GM23338 (cell line): ENCODE measurements around the gene AQP7. TPM values are rescaled to one million over a fixed set of nuclear protein-coding genes. Genes with fewer than 3 reads are reported as not detected.

Source experiments
- ATAC-seq: fragments of 200-7000 bp; cut with Tn5 transposase; 3 replicates; pipeline ENCODE4 v1.9.1; 2020
- DNase-seq: peaks from one replicate; pipeline ENCODE4 v3.0.0-alpha.2; 2015; ENCODE audit warnings: low spot score
- H2AFZ ChIP-seq: fragments of 200-600 bp; sonication (generic); 2 replicates; pipeline ENCODE4 v1.8.0; 2016; ENCODE audit warnings: antibody characterized with exemption, mild to moderate bottlenecking, moderate library complexity
- H3F3A ChIP-seq: fragments of 200-600 bp; sonication (generic); replicated peaks from 2 replicates; pipeline ENCODE4 v1.8.0; 2017; ENCODE audit warnings: antibody characterized with exemption, mixed run types, low read depth
- H3K27ac ChIP-seq: fragments of 200-600 bp; sonication (generic); 2 replicates; pipeline ENCODE4 v1.6.1; 2016; ENCODE audit warnings: low read depth
- H3K27me3 ChIP-seq: fragments of 200-600 bp; sonication (generic); 2 replicates; pipeline ENCODE4 v1.8.0; 2016; ENCODE audit warnings: mild to moderate bottlenecking, mixed run types, moderate library complexity; ENCODE audit not compliant: insufficient read depth
- H3K36me3 ChIP-seq: fragments of 200-600 bp; sonication (generic); 2 replicates; pipeline ENCODE4 v1.8.0; 2016; ENCODE audit warnings: mild to moderate bottlenecking; ENCODE audit not compliant: insufficient read depth
- H3K4me1 ChIP-seq: fragments of 200-600 bp; sonication (generic); 2 replicates; pipeline ENCODE4 v1.8.0; 2016; ENCODE audit warnings: mild to moderate bottlenecking, moderate library complexity; ENCODE audit not compliant: insufficient read depth
- H3K4me2 ChIP-seq: fragments of 200-600 bp; sonication (generic); 2 replicates; pipeline ENCODE4 v1.7.1; 2017; ENCODE audit warnings: mixed run types
- H3K4me3 ChIP-seq: fragments of 200-600 bp; sonication (generic); 2 replicates; pipeline ENCODE4 v1.6.1; 2016; ENCODE audit warnings: mixed run types
- H3K79me2 ChIP-seq: fragments of 200-600 bp; sonication (generic); replicated peaks from 2 replicates; pipeline ENCODE4 v1.8.0; 2017; ENCODE audit warnings: mild to moderate bottlenecking; ENCODE audit not compliant: insufficient read depth
- H3K9me2 ChIP-seq: fragments of 200-600 bp; sonication (generic); 2 replicates; pipeline ENCODE4 v1.8.0; 2017; ENCODE audit not compliant: insufficient read depth
- H4K20me1 ChIP-seq: fragments of 200-600 bp; sonication (generic); replicated peaks from 2 replicates; pipeline ENCODE4 v1.8.0; 2017; ENCODE audit warnings: mild to moderate bottlenecking; ENCODE audit not compliant: insufficient read depth
- H3K27ac Mint-ChIP-seq: 2 replicates; pipeline ENCODE4 v1.8.0; 2020; ENCODE audit warnings: inconsistent platforms, mild to moderate bottlenecking, moderate library complexity, mixed read lengths
- H3K27me3 Mint-ChIP-seq: 3 replicates; pipeline ENCODE4 v1.8.0; 2022; ENCODE audit warnings: low read depth, mild to moderate bottlenecking, moderate library complexity, mixed read lengths, inconsistent platforms; ENCODE audit not compliant: insufficient read depth, poor library complexity
- H3K36me3 Mint-ChIP-seq: 3 replicates; pipeline ENCODE4 v1.8.0; 2021; ENCODE audit warnings: low read depth, mild to moderate bottlenecking, inconsistent platforms, moderate library complexity, mixed read lengths
- H3K4me1 Mint-ChIP-seq: 3 replicates; pipeline ENCODE4 v1.8.0; 2020; ENCODE audit warnings: mild to moderate bottlenecking, inconsistent platforms, mixed read lengths
- H3K4me3 Mint-ChIP-seq: 3 replicates; pipeline ENCODE4 v1.8.0; 2021; ENCODE audit warnings: moderate library complexity, mild to moderate bottlenecking, inconsistent platforms, mixed read lengths
- H3K9me3 Mint-ChIP-seq: 3 replicates; pipeline ENCODE4 v1.8.0; 2020; ENCODE audit warnings: moderate library complexity, mild to moderate bottlenecking, inconsistent platforms, mixed read lengths
- CREB1 ChIP-seq: fragments of 250-450 bp; sonication (Bioruptor Pico); IDR thresholded peaks from 2 replicates; pipeline ENCODE4 v1.5.0; 2020; ENCODE audit warnings: low read depth, mild to moderate bottlenecking, moderate library complexity
- polyA plus RNA-seq: library from polyadenylated mRNA; unstranded; fragments of >200 nt; fragmentation: Nextera tagmentation; extraction: Ambion mirVana; gene quantifications from 2 replicates; pipeline ENCODE4 v1.2.1, GENCODE V29; 2016
- total RNA-seq: library from RNA; depleted of rRNA; stranded (reverse); fragments of >200 nt; shearing (Covaris generic); gene quantifications from 2 replicates; pipeline ENCODE4 v1.2.3, GENCODE V29; 2014
- TF ChIP-seq, protein P1 (sequence below), 2 experiments: fragments of 200-600 bp in 1 of 2; sonication (generic) in 1 of 2; conservative IDR thresholded peaks; 2 replicates each; pipeline versions ENCODE4 v1.5.1 to v1.6.1; 2016 to 2017; ENCODE audit warnings: antibody characterized with exemption in 2 of 2, low read depth in 2 of 2, mild to moderate bottlenecking in 2 of 2, moderate library complexity in 1 of 2
- TF ChIP-seq, protein P2 (sequence below): fragments of 250-450 bp; sonication (Bioruptor Pico); IDR thresholded peaks from 2 replicates; pipeline ENCODE4 v1.5.0; 2020; ENCODE audit warnings: mild to moderate bottlenecking, moderate library complexity

The AQP7 gene
- total and polyA plus RNA-seq, 2 experiments from 2014 or later: not detected

DNA sequence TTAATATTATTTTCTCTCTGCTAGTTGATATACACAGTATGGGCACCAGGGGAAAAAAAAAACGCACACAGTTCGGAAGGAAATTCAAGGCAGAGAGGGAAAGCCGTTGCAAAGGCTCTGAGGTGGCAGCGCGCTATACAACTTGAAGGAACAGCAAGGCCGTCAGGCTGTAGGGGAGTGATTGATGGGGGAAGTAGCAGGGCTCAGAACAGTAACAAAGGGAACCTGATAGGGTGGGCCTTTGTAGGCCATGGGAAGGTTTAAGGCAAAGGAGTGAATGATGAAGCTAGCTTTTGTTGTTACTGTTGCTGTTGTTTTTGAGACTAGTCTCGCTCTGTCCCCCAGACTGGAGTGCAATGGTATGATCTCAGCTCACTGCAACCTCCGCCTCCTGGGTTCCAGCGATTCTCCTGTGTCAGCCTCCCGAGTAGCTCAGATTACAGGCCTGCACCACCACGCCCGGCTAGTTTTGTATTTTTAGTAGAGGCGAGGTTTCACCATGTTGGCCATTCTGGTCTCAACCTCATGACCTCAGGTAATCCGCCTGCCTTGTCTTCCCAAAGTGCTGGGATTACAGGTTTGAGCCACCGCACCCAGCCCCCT, 27.0 kb downstream of the AQP7 start:
- H3K9me2 ChIP-seq: no peaks in the 10 kb centered on the region
- ATAC-seq: peak; percentile 86
- H3K36me3 ChIP-seq: no peaks in the 10 kb centered on the region
- Mint-ChIP-seq H3K9me3 (no peaks in the 10 kb centered on the region; the same call in 2 of the 3 replicates), H3K4me1 (peaks cover 28% of the 10 kb centered on the region), H3K27me3 (peaks cover 14% of the 10 kb centered on the region), H3K4me3 (peak overlapping the region; percentile 43), H3K36me3 (peaks cover 3% of the 10 kb centered on the region; the same call in 2 of the 3 replicates), H3K27ac (peak overlapping the region; percentile 95)
- peak overlapping the region; percentile 40 for H3K4me3 ChIP-seq
- H3K4me1 ChIP-seq: no peaks in the 10 kb centered on the region; the same call in 1 of the 2 replicates
- peak; percentile 71 for DNase-seq
- peak overlapping the region; percentile 56 for H3K4me2 ChIP-seq
- H3K79me2 ChIP-seq: no peaks in the 10 kb centered on the region
- no peaks in the 10 kb centered on the region for H4K20me1 ChIP-seq
- TF ChIP-seq CREB1: no peak
- TF ChIP-seq, protein P1, sequence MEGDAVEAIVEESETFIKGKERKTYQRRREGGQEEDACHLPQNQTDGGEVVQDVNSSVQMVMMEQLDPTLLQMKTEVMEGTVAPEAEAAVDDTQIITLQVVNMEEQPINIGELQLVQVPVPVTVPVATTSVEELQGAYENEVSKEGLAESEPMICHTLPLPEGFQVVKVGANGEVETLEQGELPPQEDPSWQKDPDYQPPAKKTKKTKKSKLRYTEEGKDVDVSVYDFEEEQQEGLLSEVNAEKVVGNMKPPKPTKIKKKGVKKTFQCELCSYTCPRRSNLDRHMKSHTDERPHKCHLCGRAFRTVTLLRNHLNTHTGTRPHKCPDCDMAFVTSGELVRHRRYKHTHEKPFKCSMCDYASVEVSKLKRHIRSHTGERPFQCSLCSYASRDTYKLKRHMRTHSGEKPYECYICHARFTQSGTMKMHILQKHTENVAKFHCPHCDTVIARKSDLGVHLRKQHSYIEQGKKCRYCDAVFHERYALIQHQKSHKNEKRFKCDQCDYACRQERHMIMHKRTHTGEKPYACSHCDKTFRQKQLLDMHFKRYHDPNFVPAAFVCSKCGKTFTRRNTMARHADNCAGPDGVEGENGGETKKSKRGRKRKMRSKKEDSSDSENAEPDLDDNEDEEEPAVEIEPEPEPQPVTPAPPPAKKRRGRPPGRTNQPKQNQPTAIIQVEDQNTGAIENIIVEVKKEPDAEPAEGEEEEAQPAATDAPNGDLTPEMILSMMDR (conservative IDR thresholded peaks at IDR 0.05; ENCODE audit: low read depth in 2 of 2): 0 out of 4 replicates have a peak, but pooled peaks of 1 of the 2 experiments have one; percentile 5
- no peaks in the 10 kb centered on the region for H3F3A ChIP-seq
- H3K27ac ChIP-seq: peak overlapping the region; percentile 8; the same call in 1 of the 2 replicates
- H3K27me3 ChIP-seq: no peaks in the 10 kb centered on the region
- H2AFZ ChIP-seq: 0 out of 2 replicates have a peak overlapping the region, but pooled peaks have one; percentile 2

DNA sequence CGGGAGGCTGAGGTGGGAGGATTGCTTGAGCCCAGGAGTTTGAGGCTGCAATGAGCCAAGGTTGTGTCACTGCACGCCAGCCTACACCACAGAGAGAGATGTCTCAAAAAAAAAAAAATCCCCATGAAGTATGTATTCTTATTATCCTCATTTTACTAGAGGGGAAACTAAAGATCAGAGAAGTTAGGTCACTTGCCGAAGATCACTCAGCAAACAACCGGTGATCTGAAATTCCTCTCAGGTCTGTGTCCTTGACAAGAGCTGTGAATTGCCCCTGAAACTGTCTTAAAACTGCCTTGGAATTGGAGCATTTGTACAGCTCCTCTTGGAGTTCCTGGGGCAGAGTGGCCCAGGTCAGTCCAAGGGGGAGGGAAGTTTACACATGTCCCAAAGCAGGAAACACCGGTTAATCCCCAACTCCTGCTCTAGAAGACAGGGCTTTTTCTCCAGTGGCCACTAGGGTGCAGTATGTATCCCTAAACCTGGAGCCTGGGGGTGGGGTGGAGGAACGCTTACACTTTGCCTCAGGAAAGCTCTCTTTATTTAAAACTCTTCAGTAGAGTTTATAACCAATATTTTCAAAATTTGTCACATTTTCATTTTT, 27.6 kb downstream of the AQP7 start:
- peak overlapping the region; percentile 88 for H3K27ac Mint-ChIP-seq
- Histone ChIP-seq H3F3A (no peaks in the 10 kb centered on the region), H2AFZ (0 out of 2 replicates have a peak overlapping the region, but pooled peaks have one; percentile 2), H3K9me2 (no peaks in the 10 kb centered on the region), H3K4me3 (peak overlapping the region; percentile 40), H3K27me3 (no peaks in the 10 kb centered on the region), H3K79me2 (no peaks in the 10 kb centered on the region), H3K4me2 (peak overlapping the region; percentile 56), H4K20me1 (no peaks in the 10 kb centered on the region), H3K36me3 (no peaks in the 10 kb centered on the region), H3K4me1 (no peaks in the 10 kb centered on the region; the same call in 1 of the 2 replicates), H3K27ac (peak overlapping the region; percentile 8; the same call in 1 of the 2 replicates)
- TF ChIP-seq, protein P1 (conservative IDR thresholded peaks at IDR 0.05; ENCODE audit: low read depth in 2 of 2): peak; percentile 91 to 96
- TF ChIP-seq, protein P2, sequence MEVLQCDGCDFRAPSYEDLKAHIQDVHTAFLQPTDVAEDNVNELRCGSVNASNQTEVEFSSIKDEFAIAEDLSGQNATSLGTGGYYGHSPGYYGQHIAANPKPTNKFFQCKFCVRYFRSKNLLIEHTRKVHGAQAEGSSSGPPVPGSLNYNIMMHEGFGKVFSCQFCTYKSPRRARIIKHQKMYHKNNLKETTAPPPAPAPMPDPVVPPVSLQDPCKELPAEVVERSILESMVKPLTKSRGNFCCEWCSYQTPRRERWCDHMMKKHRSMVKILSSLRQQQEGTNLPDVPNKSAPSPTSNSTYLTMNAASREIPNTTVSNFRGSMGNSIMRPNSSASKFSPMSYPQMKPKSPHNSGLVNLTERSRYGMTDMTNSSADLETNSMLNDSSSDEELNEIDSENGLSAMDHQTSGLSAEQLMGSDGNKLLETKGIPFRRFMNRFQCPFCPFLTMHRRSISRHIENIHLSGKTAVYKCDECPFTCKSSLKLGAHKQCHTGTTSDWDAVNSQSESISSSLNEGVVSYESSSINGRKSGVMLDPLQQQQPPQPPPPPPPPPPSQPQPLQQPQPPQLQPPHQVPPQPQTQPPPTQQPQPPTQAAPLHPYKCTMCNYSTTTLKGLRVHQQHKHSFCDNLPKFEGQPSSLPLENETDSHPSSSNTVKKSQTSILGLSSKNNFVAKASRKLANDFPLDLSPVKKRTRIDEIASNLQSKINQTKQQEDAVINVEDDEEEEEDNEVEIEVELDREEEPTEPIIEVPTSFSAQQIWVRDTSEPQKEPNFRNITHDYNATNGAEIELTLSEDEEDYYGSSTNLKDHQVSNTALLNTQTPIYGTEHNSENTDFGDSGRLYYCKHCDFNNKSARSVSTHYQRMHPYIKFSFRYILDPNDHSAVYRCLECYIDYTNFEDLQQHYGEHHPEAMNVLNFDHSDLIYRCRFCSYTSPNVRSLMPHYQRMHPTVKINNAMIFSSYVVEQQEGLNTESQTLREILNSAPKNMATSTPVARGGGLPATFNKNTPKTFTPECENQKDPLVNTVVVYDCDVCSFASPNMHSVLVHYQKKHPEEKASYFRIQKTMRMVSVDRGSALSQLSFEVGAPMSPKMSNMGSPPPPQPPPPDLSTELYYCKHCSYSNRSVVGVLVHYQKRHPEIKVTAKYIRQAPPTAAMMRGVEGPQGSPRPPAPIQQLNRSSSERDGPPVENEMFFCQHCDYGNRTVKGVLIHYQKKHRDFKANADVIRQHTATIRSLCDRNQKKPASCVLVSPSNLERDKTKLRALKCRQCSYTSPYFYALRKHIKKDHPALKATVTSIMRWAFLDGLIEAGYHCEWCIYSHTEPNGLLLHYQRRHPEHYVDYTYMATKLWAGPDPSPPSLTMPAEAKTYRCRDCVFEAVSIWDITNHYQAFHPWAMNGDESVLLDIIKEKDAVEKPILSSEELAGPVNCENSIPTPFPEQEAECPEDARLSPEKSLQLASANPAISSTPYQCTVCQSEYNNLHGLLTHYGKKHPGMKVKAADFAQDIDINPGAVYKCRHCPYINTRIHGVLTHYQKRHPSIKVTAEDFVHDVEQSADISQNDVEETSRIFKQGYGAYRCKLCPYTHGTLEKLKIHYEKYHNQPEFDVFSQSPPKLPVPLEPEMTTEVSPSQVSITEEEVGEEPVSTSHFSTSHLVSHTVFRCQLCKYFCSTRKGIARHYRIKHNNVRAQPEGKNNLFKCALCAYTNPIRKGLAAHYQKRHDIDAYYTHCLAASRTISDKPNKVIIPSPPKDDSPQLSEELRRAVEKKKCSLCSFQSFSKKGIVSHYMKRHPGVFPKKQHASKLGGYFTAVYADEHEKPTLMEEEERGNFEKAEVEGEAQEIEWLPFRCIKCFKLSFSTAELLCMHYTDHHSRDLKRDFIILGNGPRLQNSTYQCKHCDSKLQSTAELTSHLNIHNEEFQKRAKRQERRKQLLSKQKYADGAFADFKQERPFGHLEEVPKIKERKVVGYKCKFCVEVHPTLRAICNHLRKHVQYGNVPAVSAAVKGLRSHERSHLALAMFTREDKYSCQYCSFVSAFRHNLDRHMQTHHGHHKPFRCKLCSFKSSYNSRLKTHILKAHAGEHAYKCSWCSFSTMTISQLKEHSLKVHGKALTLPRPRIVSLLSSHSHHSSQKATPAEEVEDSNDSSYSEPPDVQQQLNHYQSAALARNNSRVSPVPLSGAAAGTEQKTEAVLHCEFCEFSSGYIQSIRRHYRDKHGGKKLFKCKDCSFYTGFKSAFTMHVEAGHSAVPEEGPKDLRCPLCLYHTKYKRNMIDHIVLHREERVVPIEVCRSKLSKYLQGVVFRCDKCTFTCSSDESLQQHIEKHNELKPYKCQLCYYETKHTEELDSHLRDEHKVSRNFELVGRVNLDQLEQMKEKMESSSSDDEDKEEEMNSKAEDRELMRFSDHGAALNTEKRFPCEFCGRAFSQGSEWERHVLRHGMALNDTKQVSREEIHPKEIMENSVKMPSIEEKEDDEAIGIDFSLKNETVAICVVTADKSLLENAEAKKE (CRISPR knock-in tag): no peak
- DNase-seq: peak; percentile 94
- H3K4me3 Mint-ChIP-seq: peak overlapping the region; percentile 43
- peaks cover 14% of the 10 kb centered on the region for H3K27me3 Mint-ChIP-seq
- no peaks in the 10 kb centered on the region; the same call in 2 of the 3 replicates for H3K9me3 Mint-ChIP-seq
- peaks cover 7% of the 10 kb centered on the region; the same call in 2 of the 3 replicates for H3K36me3 Mint-ChIP-seq
- peaks cover 28% of the 10 kb centered on the region for H3K4me1 Mint-ChIP-seq
- ATAC-seq: peak; percentile 85
